OCI-LY3 (cell line): ENCODE results near the gene CYB561A3.

Experiments
- H2AFZ ChIP-seq: fragments of 200-600, 300-600 bp; shearing (Covaris generic); 2 replicates; pipeline ENCODE4 v1.6.0; 2014; ENCODE audit warnings: antibody characterized with exemption, low read depth, low read length
- H3K27ac ChIP-seq: fragments of 200-600, 300-600 bp; sonication (generic); 2 replicates; pipeline ENCODE4 v1.5.1; 2014; ENCODE audit warnings: mild to moderate bottlenecking, low read length, moderate library complexity, mixed read lengths
- H3K27me3 ChIP-seq: fragments of 200-600, 300-600 bp; sonication (generic); 2 replicates; pipeline ENCODE4 v1.6.1; 2014; ENCODE audit warnings: low read depth, low read length, mixed read lengths
- H3K36me3 ChIP-seq: fragments of 200-600, 300-600 bp; sonication (generic); replicated peaks from 2 replicates; pipeline ENCODE3; 2014; ENCODE audit warnings: low read depth, low read length, mixed read lengths
- H3K4me1 ChIP-seq: fragments of 300-600, 200-600 bp; sonication (generic); 2 replicates; pipeline ENCODE4 v1.6.1; 2014; ENCODE audit warnings: low read length, mixed read lengths
- H3K4me2 ChIP-seq: fragments of 200-600, 300-600 bp; sonication (generic); 2 replicates; pipeline ENCODE4 v1.6.1; 2014; ENCODE audit warnings: low read length, mixed read lengths
- H3K4me3 ChIP-seq: fragments of 300-600, 200-600 bp; sonication (generic); 2 replicates; pipeline ENCODE4 v1.5.1; 2014; ENCODE audit warnings: antibody characterized with exemption, mild to moderate bottlenecking, low read length, moderate library complexity
- H3K79me2 ChIP-seq: fragments of 300-600, 200-600 bp; shearing (Covaris generic); 2 replicates; pipeline ENCODE4 v1.6.1; 2014; ENCODE audit warnings: mild to moderate bottlenecking, low read length, mixed read lengths
- H3K9ac ChIP-seq: fragments of 300-600, 200-600 bp; shearing (Covaris generic); 2 replicates; pipeline ENCODE4 v1.6.0; 2014; ENCODE audit warnings: mild to moderate bottlenecking, low read length, moderate library complexity
- H3K9me3 ChIP-seq: fragments of 200-600, 300-600 bp; shearing (Covaris generic); 2 replicates; pipeline ENCODE4 v1.6.1; 2014; ENCODE audit warnings: low read length, mixed read lengths; ENCODE audit not compliant: insufficient read depth
- H4K20me1 ChIP-seq: fragments of 200-600, 300-600 bp; sonication (generic); 2 replicates; pipeline ENCODE4 v1.6.1; 2016; ENCODE audit warnings: low read length, mixed read lengths; ENCODE audit not compliant: insufficient read depth
- EZH2phosphoT487 ChIP-seq: fragments of 200-600 bp; shearing (Covaris generic); IDR thresholded peaks from 2 replicates; pipeline ENCODE4 v1.6.1; 2018; ENCODE audit warnings: antibody characterized with exemption, mixed run types, low read depth
- TF ChIP-seq, protein P1 (sequence below): fragments of 200-600, 300-600 bp; sonication (generic); IDR thresholded peaks from 2 replicates; pipeline ENCODE4 v1.5.1; 2014; ENCODE audit warnings: antibody characterized with exemption, low read length, low read depth

CYB561A3 gene

DNA sequence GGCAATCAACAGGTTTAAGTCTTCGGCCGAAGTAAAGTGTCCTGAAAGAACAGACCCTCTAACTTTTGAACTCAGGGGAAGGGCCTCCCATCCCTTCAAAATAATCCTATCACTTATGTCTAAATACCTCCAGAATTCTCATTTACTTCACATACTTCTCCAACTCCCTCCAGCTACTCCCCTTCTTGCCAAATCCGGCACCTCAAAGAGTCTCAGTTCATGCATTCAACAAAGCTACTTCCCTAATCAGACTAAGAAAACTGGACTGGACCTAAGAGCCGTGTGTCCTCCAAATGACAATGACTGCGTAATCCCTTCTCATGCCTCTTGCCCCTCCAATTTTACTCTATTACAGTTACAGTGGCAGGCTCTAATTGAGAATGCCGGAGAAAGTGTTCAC is 30.0 kb downstream of the CYB561A3 start:
- H3K79me2 ChIP-seq: peaks cover 73% of the 10 kb centered on the region
- peak overlapping the region; percentile 95 for H3K4me2 ChIP-seq
- H3K4me3 ChIP-seq: peak overlapping the region; percentile 89
- no peaks in the 10 kb centered on the region for H3K27me3 ChIP-seq
- no peak overlapping the region for H3K27ac ChIP-seq
- TF ChIP-seq, protein P1, sequence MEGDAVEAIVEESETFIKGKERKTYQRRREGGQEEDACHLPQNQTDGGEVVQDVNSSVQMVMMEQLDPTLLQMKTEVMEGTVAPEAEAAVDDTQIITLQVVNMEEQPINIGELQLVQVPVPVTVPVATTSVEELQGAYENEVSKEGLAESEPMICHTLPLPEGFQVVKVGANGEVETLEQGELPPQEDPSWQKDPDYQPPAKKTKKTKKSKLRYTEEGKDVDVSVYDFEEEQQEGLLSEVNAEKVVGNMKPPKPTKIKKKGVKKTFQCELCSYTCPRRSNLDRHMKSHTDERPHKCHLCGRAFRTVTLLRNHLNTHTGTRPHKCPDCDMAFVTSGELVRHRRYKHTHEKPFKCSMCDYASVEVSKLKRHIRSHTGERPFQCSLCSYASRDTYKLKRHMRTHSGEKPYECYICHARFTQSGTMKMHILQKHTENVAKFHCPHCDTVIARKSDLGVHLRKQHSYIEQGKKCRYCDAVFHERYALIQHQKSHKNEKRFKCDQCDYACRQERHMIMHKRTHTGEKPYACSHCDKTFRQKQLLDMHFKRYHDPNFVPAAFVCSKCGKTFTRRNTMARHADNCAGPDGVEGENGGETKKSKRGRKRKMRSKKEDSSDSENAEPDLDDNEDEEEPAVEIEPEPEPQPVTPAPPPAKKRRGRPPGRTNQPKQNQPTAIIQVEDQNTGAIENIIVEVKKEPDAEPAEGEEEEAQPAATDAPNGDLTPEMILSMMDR: no peak
- no peak for TF ChIP-seq EZH2phosphoT487
- no peaks in the 10 kb centered on the region for H3K9me3 ChIP-seq
- H3K9ac ChIP-seq: peak overlapping the region; percentile 89
- peaks cover 36% of the 10 kb centered on the region for H3K36me3 ChIP-seq
- H2AFZ ChIP-seq: no peak overlapping the region
- H3K4me1 ChIP-seq: peaks cover 28% of the 10 kb centered on the region
- H4K20me1 ChIP-seq: peaks cover 14% of the 10 kb centered on the region

DNA sequence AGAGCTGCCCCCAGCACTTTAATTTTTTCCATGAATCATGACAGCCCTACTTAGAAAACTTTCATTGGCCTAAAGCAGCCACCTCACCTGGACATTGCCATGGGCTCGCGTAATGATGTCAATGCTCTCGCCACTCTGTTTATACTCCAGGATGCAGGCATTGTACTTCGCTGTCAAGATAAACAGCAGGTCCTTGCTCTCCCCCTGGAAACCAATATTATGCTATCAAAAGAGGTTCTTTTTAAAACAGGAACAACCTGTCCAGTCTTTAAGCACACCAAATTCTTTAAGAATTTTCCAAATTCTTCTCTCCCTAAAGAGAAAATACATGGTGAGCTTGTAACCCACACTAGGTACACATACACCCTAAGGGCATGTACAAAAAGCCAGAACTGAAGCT is 31.8 kb downstream of the CYB561A3 start:
- TF ChIP-seq EZH2phosphoT487: no peak
- TF ChIP-seq, protein P1: no peak
- H3K4me3 ChIP-seq: no peak overlapping the region
- no peaks in the 10 kb centered on the region for H3K9me3 ChIP-seq
- H3K27me3 ChIP-seq: no peaks in the 10 kb centered on the region
- H3K79me2 ChIP-seq: peaks cover 89% of the 10 kb centered on the region
- H3K36me3 ChIP-seq: peaks cover 46% of the 10 kb centered on the region
- H3K27ac ChIP-seq: no peak overlapping the region
- no peak overlapping the region for H3K9ac ChIP-seq
- peaks cover 14% of the 10 kb centered on the region for H4K20me1 ChIP-seq
- H3K4me1 ChIP-seq: peaks cover 20% of the 10 kb centered on the region
- H2AFZ ChIP-seq: no peak overlapping the region
- no peak overlapping the region for H3K4me2 ChIP-seq

DNA sequence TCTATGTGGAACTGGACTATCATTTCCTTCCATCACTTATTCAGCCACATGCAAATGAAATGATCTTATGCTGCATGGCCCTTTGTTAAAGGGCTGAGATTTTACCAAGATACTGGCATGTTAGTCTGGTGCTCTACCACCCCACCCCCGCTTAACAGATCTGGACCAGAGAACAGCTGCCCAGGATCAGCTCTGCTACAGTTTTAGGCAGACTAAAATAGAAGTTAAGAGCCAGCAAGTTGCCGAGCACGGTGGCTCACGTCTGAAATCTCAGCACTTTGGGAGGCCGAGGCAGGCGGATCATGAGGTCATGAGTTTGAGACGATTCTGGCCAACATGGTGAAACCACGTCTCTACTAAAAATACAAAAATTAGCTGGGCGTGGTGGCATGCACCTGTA is 33.3 kb downstream of the CYB561A3 start:
- no peak overlapping the region for H3K4me2 ChIP-seq
- no peak overlapping the region for H3K27ac ChIP-seq
- peaks cover 81% of the 10 kb centered on the region for H3K79me2 ChIP-seq
- no peaks in the 10 kb centered on the region for H3K9me3 ChIP-seq
- peaks cover 13% of the 10 kb centered on the region for H3K4me1 ChIP-seq
- H2AFZ ChIP-seq: no peak overlapping the region
- no peak overlapping the region for H3K9ac ChIP-seq
- no peaks in the 10 kb centered on the region for H3K27me3 ChIP-seq
- H4K20me1 ChIP-seq: peaks cover 14% of the 10 kb centered on the region
- H3K36me3 ChIP-seq: peaks cover 58% of the 10 kb centered on the region
- TF ChIP-seq, protein P1: no peak
- TF ChIP-seq EZH2phosphoT487: no peak
- no peak overlapping the region for H3K4me3 ChIP-seq

DNA sequence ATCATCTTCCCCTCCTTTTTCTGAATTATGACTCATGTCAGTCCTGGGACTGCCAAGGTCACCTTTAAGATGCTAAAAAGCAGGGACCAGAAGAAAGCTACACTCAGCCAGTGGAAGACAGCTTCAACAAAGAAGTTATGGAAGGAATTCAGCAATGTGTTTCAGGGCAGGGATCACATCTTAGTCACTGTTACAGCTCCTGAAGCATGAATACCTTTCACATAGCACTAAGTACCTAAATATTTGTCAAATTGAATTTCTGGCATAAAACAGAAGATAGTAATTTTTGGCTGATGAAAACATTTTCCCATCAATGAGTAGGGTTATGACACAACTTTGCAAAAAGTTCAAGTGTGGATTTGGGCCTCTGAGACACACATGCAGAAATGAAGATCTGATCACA is 34.0 kb downstream of the CYB561A3 start:
- Histone ChIP-seq H3K27ac (no peak overlapping the region), H3K9me3 (no peaks in the 10 kb centered on the region), H3K36me3 (peaks cover 64% of the 10 kb centered on the region)

More for the DNA sequence above, 34.0 kb downstream of the CYB561A3 start:
- Histone ChIP-seq H3K9ac (no peak overlapping the region), H2AFZ (no peak overlapping the region), H3K4me2 (no peak overlapping the region), H4K20me1 (peaks cover 14% of the 10 kb centered on the region), H3K27me3 (no peaks in the 10 kb centered on the region), H3K4me1 (peaks cover 13% of the 10 kb centered on the region), H3K4me3 (no peak overlapping the region), H3K79me2 (peaks cover 75% of the 10 kb centered on the region)
- TF ChIP-seq, protein P1: no peak
- TF ChIP-seq EZH2phosphoT487: no peak
